Stimulated activated CD8-positive, alpha-beta memory T cell treated with anti-CD3 and anti-CD28 coated beads, Interleukin-15, amount 100 ng/mL, for 4 hours (primary cell): ENCODE results near the gene TPCN2.
A peak's percentile ranks its signal among the peaks of the same experiment; 100 is the strongest.
"Not testable (repeated sequence)": the region's sequence is repeated elsewhere in the genome, so short reads cannot be mapped to it uniquely, and the experiment has no call there.

Source experiments
- DNase-seq, 2 donors: peaks; one replicate each; pipeline ENCODE4 v3.0.0-alpha.2; 2020; ENCODE audit warnings: low read depth in 2 of 2

TPCN2 gene

DNA sequence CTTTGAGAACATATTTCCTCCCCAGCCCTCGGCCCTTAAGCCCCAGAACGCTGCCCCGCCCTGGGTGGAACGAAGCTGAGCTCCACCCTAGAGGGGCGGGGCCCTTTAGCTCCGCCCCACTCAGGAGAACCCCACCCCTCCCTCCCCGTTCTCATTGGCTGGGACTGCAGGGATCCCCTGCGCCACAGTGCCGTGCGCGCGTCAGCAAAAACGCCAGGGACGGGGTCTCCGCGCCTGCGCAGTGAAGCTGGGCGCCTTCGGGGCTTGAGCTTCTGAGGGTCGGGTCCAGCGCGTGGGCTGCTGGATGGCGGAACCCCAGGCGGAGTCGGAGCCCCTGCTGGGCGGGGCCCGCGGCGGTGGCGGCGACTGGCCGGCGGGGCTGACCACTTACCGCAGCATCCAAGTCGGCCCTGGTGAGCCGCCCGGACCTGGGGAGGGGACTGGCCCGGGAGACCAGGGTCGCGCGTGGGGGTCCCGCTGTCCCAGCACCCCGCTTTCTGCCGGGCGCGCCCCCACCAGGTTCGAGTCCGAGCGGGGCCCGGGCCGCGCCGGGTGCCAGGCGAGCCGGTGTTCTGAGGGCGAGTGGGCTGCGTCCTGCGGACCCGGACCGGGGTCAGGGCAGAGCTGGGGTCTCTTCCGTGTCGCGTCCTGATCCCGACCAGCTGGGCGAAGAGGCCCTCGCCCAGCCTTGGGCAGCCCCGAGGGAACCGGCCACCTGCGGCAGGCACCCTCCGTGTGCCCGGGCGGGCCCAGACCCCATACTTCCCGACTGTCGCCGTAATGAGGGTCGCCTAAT, at the start of gene TPCN2:
Gene TPCN2 (plus strand): TSS at position 239 of the 796 bp plus-strand sequence. CDS start 66 bp downstream, at position 305.
- DNase-seq: peak; percentile 79 to 82

DNA sequence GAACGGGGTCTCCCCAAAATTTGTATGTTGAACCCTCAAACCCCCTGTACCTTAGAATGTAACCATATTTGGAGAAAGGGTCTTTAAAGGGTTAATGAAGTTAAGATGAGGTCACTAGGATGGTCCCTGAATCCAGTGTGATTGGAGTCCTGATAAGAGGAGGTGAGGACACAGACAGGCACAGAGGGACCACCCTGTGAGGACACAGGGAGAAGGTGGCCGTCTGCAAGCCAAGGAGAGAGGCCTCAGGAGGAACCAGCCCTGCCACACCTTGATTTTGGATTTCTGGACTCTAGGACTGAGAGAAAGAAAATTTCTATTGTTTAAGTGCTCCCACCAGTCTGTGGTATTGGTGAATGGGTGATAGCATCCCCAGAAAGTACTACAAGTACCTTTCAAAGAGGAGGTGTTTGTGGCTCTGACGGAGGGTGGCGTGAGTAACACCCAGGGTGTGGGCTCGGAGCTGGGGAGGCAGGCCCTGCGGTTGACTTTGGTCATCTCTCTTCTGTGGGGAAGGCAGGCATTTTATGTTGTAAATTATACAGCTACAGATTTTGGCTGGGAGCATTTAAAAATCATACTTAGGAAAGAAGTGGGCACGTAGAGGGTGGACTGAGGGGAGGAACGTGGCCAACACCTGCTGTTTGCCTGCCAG, 49.5 kb upstream of the TPCN2 start:
- DNase-seq: no peak

DNA sequence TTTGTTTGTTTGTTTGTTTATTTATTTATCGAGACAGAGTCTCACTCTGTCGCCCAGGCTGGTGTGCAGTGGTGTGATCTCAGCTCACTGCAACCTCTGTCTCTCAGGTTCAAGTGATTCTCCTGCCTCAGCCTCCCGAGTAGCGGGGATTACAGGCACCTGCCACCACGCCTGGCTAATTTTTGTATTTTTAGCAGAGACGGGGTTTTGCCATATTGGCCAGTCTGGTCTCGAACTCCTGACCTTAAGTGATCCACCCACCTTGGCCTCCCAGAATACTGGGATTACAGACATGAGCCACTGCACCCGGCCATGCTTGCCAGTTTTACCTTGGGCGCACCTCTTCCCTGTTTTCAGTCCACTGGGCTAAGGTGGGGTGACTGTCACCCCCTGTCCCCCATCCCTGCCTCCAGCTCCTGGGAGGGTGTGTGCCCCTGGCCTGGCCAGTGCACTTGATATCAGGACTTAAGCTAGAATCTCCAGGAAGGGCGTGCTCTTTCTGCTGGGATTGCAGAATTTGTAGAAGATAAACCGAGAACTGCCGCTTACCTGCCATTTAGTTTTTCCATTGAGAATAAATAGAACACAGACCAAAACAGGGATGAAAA, 48.9 kb upstream of the TPCN2 start:
- DNase-seq: not testable (repeated sequence)

DNA sequence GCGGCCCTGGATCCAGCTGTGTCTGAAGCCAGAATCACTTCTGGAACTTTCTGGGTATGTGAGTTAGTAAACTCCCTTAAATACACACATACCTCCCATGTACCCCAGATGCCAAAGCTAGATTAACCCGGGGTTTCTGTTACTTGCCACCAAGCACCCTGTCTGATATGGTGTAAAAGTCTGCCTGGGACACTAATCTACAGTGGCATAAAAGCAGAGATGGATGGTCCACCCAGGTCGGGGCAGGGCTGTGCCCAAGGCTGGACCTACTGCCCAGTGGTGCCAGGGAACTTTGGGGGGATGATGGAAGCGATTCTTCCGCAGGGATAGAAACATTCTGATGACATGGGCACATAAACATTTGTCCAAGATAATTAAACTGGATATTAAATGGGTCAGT, 48.3 kb upstream of the TPCN2 start:
- DNase-seq: no peak

DNA sequence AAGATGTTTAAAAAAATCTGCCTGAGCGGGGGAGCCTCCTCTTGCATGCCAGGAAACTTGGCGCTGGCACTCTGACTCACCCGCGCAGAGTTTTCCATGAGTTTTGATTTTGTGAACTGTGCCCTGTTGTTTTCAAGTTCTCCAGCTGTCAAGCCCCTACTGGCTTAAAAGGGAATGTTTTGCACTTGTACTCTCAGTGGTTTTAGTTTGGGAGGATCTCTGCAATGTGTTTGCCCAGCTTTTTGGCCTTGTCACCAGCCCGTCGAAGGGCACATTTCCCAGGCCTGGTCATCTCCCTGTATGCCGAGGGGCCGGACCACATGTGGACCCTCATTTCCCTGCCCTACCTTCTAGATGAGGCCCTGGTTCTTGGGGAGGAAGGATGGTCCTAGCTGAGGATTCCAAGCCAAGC, 47.9 kb upstream of the TPCN2 start:
- no peak for DNase-seq

DNA sequence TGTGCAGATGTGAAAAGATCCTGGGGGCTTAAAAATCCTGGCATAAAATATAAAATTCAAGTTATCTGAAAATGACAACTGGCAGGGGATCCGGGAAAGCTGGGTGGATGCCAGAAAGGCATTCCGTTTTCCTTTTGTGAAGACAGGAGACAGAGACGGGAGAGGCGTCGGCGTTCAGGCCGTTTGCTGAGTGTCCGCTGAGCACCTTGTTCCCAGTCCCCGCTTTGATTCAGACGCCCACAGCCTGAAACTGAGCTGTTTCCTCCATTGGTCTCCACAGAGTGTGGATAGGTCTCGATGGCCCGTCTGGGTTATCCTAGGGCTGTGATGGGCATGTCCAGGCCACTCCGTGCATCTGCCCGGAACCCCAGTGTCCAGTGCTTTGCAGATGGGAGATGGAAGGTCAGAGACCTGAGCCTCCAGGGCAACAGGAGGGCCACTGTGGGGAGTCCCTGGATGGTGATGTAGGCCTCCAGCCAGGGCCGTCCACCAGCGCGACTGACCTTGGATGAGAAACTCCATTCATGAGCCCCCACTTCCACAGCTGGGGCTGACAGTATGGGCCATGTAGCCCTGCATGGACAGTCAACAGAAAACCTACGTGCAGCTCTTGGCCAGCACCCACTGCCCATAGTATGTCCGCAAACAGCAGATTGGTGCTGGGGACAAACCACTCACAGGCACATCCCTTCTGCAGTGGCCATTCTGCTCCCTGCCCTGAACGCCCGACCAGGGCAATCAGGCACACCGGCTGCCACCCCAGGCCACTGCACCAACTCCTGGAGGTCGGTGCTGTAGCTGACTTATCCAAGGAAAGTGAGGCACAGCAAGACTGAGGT, 47.3 kb upstream of the TPCN2 start:
- DNase-seq: no peak

DNA sequence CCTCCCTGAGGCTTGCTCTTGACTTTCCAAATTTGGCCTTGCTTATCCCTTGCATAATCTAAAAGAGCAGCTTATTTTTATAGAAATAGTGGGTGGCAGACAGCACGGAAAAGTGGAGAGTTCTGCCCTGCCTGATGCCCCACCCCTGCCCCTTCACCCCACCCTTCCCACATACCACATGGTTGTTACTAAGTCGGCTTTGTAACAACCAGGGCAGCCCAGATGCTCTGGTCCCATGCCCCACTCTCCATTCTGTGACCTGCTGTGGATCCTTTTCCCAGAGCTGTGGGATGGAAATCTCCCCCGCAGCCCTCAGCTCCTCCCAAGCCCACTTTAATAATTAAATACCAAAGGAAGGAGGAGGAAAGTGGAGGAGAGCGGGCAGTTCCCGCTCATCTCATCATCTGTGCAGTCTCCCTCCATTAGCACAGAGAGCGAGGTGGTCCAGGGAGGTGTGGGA, 46.6 kb upstream of the TPCN2 start:
- no peak for DNase-seq

DNA sequence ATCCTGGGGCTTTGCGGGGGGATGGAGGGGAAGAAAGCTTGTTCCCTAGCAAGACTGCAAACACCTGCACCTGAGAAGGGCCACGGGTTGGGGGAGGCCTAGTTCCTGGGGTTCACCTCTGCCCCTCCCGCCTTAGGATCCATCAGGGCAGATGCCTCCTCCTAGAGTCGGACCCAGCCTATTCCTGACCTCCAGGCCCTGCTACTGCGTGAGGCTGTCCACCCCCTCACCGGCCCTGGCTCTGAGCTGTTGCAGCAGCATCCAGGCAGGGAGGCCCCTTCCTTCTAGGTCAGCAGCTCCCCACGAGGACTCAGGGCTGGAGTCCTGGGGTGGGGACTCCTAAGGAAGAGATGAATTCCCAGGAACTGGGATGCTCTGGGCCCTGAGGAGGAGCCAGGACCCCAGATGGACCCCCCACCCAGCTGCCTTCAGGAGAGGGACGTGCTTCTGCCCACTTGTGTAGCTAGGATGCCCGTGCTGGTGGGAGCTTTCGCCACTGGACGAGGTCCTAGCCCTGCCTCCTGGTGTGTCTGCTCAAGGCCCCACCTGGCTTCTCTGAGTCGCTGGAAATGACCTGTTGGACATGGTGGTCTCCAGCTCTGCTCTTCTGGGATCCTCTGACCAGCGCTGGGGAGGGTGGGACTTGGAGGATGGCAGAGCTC, 46.0 kb upstream of the TPCN2 start:
- DNase-seq: no peak

DNA sequence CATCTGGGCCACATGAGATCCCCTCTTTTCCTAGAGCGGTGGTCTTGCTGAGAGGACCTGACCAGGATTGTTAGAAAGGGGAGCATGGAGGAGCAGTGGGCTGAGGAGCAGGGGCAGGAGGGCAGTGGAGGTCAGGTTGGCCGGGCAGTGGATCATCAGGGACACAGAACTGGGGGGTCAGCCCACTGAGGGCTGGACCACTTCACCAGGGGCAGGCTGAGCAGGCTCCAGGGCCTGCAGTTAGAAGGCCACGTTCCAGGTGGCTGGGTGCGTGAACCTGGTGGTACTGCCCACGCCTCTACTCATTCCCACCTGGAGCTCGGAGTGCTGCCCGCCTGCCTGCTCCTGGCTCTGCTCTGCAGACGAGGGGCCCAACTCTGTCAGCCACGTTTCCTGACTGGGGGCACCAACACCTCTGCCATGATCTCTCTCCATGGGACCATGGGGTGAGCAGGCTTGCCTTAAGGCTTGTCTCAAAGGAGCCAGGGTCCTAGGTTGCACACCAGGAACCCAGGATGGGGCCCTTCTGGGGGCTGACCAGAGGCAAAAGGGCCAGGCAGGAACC, 45.3 kb upstream of the TPCN2 start:
- no peak for DNase-seq

DNA sequence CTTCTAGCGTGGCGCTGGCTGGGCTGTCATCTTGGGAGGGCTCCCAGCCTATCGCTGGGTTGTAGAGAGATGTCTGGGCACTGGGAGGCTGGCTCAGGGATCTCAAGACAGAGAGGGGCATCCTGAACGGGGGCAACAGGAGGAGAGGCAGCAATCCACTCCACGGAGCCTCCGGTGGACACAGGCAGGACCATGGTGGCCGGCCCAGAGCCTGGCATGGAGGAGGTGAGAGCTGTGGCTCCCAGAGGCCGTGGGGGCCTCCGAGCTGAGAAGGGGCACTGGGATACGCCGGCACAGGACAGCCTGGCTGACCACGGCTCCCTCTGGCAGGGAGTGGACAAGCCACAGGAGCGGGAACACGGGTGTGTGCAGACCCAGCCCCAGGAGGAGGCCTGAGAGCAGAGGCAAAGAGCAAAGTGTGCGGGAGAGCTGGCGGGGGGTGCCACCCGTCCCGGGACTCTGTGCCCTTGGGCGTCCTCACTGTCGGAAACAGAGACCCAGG, 44.8 kb upstream of the TPCN2 start:
- DNase-seq: no peak

DNA sequence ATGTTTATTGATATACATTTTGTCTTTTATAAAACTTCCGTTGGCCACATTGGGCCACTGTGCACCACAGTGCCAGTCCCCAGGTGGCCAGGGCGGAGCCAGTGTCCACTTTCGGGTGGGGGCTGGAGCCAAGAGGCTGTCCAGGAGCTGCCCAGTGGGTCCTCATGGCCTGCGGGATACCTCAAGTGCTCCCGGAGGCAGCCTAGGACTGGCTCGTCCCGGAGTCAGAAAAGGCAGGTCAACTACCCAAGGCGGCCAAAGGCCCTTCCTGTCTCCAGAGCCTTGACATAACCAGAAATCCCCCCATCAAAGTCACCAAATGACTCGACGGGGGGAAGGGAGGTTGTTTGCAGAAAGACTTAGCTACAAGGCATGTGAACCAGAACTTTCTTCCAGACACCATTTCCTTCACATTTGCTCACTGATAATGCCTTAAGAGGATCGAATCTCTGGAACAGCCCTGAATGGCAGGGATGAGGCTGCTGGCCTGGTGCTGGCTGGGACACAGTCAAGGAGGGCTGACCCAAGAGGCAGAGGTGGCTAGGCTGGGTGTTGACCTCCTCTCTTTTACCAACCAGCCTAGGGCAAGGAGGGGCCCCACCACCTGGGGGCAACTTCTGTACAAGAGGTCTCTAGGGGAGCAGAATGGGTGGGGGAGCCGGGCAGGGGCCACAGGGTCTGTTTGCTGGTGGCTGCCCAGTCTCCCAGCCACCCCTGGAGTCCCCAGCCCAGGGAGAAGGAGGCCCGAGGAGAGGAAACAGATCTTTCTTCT, 44.1 kb upstream of the TPCN2 start:
- no peak for DNase-seq

DNA sequence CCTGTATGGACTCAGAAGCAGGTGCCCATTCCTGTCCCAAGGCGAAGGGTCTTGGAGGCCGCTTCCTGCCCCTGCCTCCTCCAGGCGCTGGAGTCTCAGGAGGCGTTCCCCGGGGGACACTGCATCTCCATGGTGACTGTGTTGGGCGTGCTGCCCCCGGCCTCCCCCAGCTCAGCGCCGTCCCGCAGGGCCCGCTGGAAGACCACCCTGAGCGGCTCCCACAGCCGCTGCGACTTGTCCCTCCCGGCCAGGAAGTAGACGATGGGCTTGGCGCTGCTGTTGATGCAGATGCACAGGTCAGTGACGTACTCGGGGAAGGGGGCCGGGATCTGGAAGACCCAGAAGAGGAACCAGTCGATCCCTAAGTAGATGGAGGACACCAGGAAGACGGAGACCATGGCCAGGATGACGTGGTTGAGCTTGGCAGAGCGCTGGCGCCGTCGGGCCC, 43.5 kb upstream of the TPCN2 start:
- no peak for DNase-seq

DNA sequence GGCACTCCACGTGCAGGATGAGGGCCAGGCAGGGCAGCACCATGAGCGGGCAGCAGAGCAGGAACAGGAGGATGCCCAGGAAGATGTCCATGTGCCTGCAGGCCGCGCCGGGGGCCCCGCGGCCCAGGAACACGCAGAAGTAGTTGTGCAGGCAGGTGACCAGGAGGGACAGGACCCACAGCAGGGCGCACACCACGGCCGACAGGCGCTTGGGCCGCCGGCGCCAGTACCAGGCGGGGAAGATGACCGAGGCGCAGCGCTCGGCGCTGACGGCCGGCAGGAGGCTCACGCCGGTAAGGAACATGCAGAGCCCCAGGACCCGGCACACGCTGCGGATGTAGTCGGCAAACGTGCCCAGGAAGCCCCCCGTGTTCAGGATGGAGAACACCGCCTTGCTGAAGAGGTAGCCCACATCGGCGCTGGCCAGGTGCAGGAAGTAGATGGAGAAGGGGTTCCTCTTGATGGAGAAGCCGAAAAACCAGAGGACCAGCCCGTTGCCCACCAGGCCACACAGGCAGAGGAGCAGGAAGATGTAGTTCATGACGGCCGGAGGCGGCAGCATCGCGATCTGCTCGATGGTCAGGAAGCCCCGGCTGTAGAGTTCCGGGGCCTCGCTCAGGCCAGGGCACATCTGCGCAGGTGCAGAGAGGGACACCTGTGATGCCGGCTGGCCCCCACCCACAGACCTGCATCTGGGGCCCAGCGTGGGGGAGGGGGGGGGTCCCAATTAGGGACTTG, 42.9 kb upstream of the TPCN2 start:
- no peak for DNase-seq

DNA sequence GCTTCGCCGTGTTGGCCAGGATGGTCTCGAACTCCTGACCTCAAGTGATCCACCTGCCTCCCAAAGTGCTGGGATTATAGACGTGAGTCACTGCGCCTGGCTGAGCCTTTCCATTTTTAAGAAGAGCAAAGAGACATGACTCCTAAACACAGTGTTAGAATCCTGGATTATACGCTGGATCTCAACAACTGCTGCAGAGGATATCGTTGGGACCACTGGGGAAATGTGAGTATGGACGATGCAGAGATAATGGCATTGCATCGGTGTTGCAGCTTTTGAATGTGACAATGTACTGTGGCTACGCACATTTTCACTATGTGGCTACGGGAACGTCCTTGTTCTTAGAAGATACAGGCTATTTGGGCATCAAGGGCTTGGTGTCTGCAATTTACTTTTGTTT, 41.9 kb upstream of the TPCN2 start:
- no peak for DNase-seq

DNA sequence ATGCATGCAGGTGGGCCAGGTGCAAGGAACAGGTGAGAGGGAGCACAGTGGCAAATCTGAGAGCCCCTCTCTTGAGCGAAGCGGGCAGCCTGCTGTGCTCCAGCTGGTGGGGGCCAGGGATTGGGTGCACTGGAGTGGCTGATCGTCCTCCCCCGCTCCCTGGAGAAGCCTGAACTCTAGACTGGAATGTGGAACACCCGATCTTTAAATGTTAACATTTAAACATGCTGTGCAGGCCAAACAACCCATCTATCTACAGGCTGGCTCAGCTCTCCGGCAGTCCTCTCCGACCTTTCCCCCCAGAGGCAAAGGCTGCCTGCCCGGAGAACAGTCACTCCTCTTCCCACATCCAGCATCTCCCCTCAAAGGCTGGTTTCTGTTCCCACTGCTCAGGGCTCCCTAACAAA, 40.8 kb upstream of the TPCN2 start:
- DNase-seq: no peak

DNA sequence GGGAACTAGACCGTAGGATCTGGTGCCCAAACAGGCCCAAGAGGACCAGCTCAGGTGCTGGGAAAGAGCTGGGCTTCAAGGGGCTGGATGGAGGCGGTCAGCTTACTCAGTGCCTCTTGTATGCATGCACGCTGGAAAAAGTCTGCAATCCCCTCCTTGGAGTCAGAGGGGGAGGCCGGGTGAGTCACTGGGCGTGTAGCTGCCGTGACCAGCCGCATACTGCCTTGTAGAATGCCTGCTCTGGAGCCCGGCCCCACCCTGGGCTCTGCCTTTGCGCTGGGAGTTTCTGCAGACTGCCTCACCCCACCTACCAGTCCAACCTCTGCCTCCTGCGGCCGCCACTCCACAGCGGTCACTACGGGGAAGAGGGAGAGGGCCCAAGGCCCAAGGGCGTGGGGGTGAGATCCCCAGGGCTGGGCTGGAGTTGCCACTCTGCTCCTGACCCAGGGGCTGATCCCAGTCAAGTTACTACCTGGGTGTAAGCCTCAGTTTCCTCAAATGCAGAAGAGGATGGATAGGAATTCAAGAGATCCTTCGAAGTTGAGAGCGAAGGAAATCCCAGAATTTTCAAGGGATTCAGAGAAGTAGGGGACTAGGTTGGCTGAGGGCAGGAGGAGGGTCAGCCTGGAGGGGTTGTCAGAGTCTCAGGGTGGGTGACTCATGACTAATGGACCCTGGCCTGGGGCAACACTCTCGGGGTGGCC, 39.8 kb upstream of the TPCN2 start:
- no peak for DNase-seq

DNA sequence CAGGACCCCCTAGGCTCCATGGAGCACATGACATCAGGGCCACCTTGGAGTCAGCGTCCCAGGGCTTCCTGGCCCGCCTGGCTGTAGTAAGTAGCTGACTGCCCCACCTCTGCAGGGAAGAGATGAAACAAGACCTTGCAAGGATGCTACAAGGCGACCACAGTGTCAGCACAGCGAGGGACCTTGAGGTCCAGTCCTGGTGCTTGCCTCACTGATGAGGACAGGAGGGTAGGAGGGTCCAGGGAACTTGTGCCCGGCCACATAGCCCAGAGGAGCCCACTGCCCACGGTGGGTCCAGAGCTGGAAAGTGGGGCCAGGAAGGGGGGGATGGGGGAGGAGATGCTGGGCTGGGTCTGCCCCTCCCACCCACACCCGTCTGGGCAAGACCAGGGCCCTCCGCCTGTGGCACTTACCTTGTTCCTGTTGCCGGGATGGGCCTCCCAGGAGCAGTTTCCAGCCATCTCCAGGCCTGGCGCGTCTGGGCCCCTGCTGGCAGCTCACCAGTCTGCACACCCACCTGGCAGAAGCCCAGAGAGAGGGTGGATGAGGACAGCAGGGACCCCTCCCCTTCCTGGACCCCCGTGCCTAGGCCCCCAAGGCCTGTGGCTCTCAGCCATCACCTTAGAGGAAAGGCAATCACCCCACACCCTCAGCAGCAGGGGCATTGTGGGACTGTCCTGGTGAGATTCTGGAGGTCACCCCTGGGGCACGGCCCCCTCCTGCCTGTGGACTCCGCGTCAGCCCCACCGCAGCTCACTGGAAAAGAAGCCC, 39.1 kb upstream of the TPCN2 start:
- no peak for DNase-seq

DNA sequence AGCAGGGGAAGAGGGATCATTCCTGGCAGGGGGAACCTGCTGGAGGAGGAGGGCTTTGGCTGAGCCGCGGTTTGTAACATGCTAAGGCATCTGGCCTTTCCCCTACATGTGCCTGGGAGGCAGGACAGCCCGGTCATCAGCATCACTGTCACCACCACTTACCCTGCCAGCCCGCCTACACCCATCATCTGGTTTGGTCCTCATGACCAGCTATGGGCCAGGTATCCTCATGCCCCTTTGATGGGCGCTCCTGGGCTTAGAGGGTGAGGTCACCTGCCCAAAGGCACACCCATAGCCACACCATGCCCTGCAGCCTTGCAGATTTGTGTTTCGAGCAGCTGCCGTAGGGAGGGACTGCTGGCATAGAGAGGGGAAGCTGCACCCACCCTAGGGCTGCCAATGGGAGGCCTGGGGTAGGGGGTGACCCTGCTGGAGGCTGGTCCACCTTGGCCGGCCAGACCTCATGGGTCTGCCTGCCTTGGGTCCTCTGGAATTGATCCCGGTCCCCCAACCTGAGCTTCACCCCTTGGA, 38.3 kb upstream of the TPCN2 start:
- no peak for DNase-seq
